Right atrium auricular region (tissue), 2 donors: ENCODE results near the gene DPP10. TPM values are rescaled to one million over a fixed set of nuclear protein-coding genes. Genes with fewer than 3 reads are reported as not detected.

Source experiments
- DNase-seq: peaks from one replicate; pipeline ENCODE4 v3.0.0-alpha.2; 2019; ENCODE audit warnings: low spot score
- H3K27ac ChIP-seq, 2 donors: fragments of 200-600 bp; sonication (generic); 1 replicate in 1 of 2; 2 replicates in 1 of 2; pipeline ENCODE4 v1.5.1; 2016 to 2019
- H3K27me3 ChIP-seq, 2 donors: fragments of 200-600 bp; sonication (generic); one replicate each; pipeline versions ENCODE4 v1.5.1 to v1.6.0; 2017 to 2019
- H3K36me3 ChIP-seq: fragments of 200-600 bp; sonication (generic); one replicate; pipeline ENCODE4 v1.5.1; 2016
- H3K4me1 ChIP-seq, 2 donors: fragments of 200-600 bp; sonication (generic); one replicate each; pipeline versions ENCODE4 v1.5.1 to v1.6.0; 2017 to 2019
- H3K4me3 ChIP-seq, 2 donors: fragments of 200-600 bp; sonication (generic); 1 replicate in 1 of 2; 2 replicates in 1 of 2; pipeline ENCODE4 v1.5.1; 2017 to 2019; ENCODE audit warnings: mild to moderate bottlenecking in 1 of 2, moderate library complexity in 1 of 2
- H3K9me3 ChIP-seq, 2 donors: fragments of 200-600 bp; sonication (generic); one replicate each; pipeline ENCODE4 v1.5.1; 2019
- CTCF ChIP-seq, 2 donors: fragments of 200-600 bp; sonication (generic); IDR thresholded peaks; one replicate each; pipeline ENCODE4 v1.5.1; 2019; ENCODE audit warnings: antibody characterized with exemption in 2 of 2
- total RNA-seq, 2 donors: library from RNA; depleted of rRNA; stranded (reverse); fragments of >200 nt; gene quantifications; one replicate each; pipeline ENCODE4 v1.1.0, GENCODE V29; 2016

Gene DPP10
- total RNA-seq, 2 donors from 2014 or later: not detected

DNA sequence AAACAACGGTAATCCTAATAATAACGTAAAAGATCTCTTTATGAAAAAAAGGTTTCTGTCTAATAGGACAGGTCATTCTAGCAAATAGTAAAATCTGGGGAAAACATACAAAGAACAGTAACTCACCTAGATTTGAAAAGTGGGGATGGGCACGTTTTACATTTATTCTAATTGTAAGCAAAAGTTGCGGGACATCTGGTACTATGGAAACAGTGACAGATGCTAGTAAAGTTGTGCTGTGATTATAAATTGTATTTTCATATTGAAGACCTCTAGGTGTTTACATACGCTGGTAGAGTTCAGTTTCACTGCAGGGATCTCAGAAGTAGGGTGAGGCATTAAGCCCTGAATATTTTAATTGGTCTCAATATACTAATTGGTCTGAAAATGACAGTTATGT lies 422.5 kb downstream of the DPP10 start:
- no peak for TF ChIP-seq CTCF (IDR thresholded peaks at IDR 0.05)
- no peaks in the 10 kb centered on the region for H3K27me3 ChIP-seq
- H3K4me3 ChIP-seq: no peak overlapping the region
- H3K4me1 ChIP-seq: no peaks in the 10 kb centered on the region
- H3K27ac ChIP-seq: no peak overlapping the region
- no peaks in the 10 kb centered on the region for H3K36me3 ChIP-seq
- no peak for DNase-seq
- H3K9me3 ChIP-seq: no peaks in the 10 kb centered on the region

DNA sequence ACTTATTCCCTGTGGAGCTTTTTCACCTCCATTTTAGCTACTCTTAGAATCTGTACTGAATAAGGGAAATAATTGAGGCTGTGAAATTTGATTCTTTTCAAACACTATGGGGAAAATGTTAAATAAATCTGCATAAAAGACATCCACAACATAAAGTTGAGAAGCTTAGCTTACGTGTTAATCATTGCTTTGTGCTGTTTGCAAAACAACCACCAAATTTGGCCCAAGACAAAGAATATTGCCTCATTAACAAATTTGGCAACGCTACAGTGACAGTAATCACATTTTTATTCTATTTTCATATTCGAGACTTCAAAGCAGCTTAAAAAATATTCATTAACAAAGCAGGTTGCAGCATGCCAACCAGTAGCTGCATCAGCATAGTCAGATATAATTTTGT lies 437.6 kb downstream of the DPP10 start:
- no peaks in the 10 kb centered on the region for H3K4me1 ChIP-seq
- TF ChIP-seq CTCF (IDR thresholded peaks at IDR 0.05): no peak
- no peak overlapping the region for H3K4me3 ChIP-seq
- H3K27ac ChIP-seq: no peak overlapping the region
- DNase-seq: no peak
- no peaks in the 10 kb centered on the region for H3K9me3 ChIP-seq
- H3K27me3 ChIP-seq: no peaks in the 10 kb centered on the region
- no peaks in the 10 kb centered on the region for H3K36me3 ChIP-seq

DNA sequence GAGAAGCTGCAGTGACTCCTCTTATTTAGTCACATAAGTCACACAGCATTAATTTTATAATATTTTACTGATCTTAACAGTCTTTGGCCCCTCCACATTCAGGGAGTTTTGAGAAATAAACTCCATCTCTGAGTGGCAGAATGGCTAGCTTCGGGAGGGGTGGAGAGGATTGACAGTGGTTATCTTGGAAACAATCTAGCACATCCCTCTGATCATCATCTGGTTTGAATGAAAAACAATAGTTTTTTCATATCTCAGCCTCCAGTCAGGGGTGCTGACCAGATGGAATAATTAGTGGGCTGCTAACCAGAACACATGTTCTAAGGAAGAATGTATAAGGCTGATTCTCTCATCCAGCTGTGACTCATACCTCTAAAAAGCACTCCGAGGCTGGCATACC lies 477.5 kb downstream of the DPP10 start:
- no peaks in the 10 kb centered on the region for H3K4me1 ChIP-seq
- no peaks in the 10 kb centered on the region for H3K9me3 ChIP-seq
- H3K27ac ChIP-seq: no peak overlapping the region
- DNase-seq: no peak
- no peak overlapping the region for H3K4me3 ChIP-seq
- H3K36me3 ChIP-seq: no peaks in the 10 kb centered on the region
- H3K27me3 ChIP-seq: no peaks in the 10 kb centered on the region
- no peak for TF ChIP-seq CTCF (IDR thresholded peaks at IDR 0.05)

DNA sequence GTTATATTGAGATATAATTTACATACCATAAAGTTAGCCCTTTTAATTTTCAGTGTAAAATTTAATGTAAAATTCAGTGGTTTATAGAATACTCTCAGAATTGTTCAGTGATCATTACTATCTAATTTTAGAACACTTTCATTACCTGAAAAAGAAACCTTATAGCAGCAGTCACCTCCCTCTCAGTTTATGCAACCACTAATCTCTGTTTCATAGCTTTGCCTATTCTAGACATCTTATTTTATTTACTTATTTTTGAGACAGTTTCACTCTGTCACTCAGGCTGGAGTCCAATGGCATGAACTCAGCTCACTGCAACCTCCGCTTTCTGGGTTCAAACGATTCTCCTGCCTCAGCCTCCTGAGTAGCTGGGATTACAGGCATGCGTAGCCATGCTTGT lies 479.6 kb downstream of the DPP10 start:
- Histone ChIP-seq H3K36me3 (no peaks in the 10 kb centered on the region), H3K4me1 (no peaks in the 10 kb centered on the region), H3K27ac (no peak overlapping the region), H3K9me3 (no peaks in the 10 kb centered on the region), H3K4me3 (no peak overlapping the region), H3K27me3 (no peaks in the 10 kb centered on the region)
- DNase-seq: no peak
- TF ChIP-seq CTCF (IDR thresholded peaks at IDR 0.05): no peak

DNA sequence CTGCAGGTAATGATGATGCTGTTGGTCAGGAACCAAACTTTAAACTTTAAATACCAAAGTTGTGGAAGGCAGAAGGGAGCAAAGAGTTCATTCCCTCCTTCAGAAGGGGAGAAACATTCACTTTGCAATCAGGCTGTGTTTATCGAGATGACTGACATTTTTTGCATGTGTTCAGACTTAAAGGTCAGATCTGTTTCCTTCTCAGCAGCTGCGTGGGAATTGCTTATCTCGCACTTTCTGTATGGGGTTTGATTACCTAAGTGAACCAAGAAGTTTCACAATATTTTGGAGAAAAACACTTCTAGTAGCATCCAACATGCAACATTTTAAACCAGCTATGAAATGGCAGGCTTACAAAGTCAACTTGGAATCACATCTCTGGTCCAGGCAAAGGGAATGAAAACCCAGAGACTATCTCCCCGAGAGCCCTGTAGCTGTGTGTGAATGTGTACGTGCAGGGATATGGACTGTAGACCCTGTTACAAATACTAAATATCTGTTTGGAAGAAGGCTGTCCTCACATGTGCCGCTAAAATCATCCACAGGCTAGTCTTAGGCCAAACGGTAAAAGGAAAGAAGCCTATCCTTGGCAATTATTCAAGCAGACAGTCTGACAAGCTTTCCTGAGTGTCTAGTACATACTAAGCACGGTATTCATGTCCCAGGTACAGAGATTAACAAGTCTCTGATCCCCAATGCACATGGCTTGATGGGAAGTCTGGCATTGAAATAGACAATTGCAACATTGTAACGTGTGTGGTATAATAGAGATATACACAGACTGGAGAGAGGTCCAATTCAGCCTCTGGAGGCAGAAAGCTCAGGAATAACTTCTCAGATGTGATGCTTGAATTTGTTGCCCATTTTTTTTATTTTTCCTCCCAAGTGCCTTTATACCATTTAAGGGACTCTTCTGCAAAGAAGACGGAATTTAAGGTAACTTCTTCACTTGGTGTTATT lies 483.1 kb downstream of the DPP10 start:
- no peak for DNase-seq
- no peak overlapping the region for H3K4me3 ChIP-seq
- no peak for TF ChIP-seq CTCF (IDR thresholded peaks at IDR 0.05)
- no peaks in the 10 kb centered on the region for H3K4me1 ChIP-seq
- peaks cover 0 to 11% of the 10 kb centered on the region in 2 donors for H3K9me3 ChIP-seq
- H3K36me3 ChIP-seq: no peaks in the 10 kb centered on the region
- no peak overlapping the region for H3K27ac ChIP-seq
- H3K27me3 ChIP-seq: no peaks in the 10 kb centered on the region
